ENCODE results near the gene SLC40A1.

DNA sequence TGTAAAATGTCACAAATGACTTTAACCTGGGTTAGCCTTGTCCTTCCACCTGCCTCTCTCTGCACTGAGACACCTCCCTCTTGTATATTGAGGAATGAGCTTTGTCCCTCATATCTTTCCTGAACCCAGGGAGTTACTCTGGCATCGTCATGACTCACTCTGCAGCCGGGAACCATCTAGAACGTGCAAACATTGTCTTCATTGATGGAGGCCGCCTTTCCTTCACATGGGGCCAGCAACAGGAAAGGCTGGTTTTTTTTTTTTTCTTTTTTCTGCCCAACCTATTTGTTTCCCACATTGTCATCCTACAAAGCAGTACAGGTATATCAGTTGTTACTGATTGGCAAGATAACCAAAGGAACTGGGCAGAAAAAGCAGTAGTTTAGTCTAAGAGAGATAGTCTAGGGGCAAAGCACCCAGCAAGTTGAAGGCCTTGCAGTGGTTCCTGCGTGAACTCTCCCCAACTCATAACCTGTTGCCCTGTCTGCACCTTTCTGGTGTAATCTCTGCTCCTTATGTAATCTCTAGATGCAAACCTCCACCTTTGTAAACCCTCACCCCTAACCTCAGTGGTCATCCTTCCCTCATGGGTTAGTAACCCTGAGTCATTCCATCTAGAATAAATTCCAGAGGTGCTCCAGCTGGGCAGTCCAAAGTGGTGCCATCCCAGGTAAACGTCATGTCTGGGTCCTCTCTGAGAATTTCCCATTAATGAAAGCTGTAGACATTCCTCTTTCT is 38.3 kb downstream of the SLC40A1 start:
- TF ChIP-seq, protein P1, sequence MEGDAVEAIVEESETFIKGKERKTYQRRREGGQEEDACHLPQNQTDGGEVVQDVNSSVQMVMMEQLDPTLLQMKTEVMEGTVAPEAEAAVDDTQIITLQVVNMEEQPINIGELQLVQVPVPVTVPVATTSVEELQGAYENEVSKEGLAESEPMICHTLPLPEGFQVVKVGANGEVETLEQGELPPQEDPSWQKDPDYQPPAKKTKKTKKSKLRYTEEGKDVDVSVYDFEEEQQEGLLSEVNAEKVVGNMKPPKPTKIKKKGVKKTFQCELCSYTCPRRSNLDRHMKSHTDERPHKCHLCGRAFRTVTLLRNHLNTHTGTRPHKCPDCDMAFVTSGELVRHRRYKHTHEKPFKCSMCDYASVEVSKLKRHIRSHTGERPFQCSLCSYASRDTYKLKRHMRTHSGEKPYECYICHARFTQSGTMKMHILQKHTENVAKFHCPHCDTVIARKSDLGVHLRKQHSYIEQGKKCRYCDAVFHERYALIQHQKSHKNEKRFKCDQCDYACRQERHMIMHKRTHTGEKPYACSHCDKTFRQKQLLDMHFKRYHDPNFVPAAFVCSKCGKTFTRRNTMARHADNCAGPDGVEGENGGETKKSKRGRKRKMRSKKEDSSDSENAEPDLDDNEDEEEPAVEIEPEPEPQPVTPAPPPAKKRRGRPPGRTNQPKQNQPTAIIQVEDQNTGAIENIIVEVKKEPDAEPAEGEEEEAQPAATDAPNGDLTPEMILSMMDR (IDR thresholded peaks at IDR 0.05): no peak
- TF ChIP-seq POLR2A (IDR thresholded peaks at IDR 0.05): no peak

Measured in thyroid gland (tissue), 4 donors.